HEK293 (cell line): ENCODE measurements around the gene PROK1.

Experiments
- CTCF ChIP-seq: fragments of 450-650 bp; formaldehyde crosslinking; IDR thresholded peaks from 2 replicates; pipeline ENCODE4 v1.5.1; 2016; ENCODE audit warnings: missing biosample characterization, missing genetic modification characterization
- KLF16 ChIP-seq: fragments of 450-650 bp; formaldehyde crosslinking; IDR thresholded peaks from 2 replicates; pipeline ENCODE4 v1.5.1; 2017; ENCODE audit warnings: missing biosample characterization, missing genetic modification characterization
- KLF8 ChIP-seq: fragments of 450-650 bp; formaldehyde crosslinking; IDR thresholded peaks from 2 replicates; pipeline ENCODE4 v1.5.1; 2016; ENCODE audit warnings: missing biosample characterization, missing genetic modification characterization
- MZF1 ChIP-seq: fragments of 450-650 bp; formaldehyde crosslinking; IDR thresholded peaks from 2 replicates; pipeline ENCODE4 v1.5.1; 2017; ENCODE audit warnings: missing biosample characterization, missing genetic modification characterization, borderline replicate concordance
- REPIN1 ChIP-seq: fragments of 450-650 bp; formaldehyde crosslinking; IDR thresholded peaks from 2 replicates; pipeline ENCODE4 v1.5.1; 2017; ENCODE audit warnings: missing biosample characterization, missing genetic modification characterization, low read depth
- SCRT2 ChIP-seq: fragments of 450-650 bp; formaldehyde crosslinking; IDR thresholded peaks from 2 replicates; pipeline ENCODE4 v1.5.1; 2016; ENCODE audit warnings: missing biosample characterization, missing genetic modification characterization
- SP7 ChIP-seq: fragments of 450-650 bp; formaldehyde crosslinking; IDR thresholded peaks from 2 replicates; pipeline ENCODE4 v1.5.1; 2016; ENCODE audit warnings: missing biosample characterization, missing genetic modification characterization
- ZBTB11 ChIP-seq: fragments of 450-650 bp; formaldehyde crosslinking; conservative IDR thresholded peaks from 2 replicates; pipeline ENCODE4 v1.5.1; 2016; ENCODE audit warnings: low read depth, missing biosample characterization, missing genetic modification characterization
- ZBTB17 ChIP-seq: fragments of 450-650 bp; formaldehyde crosslinking; IDR thresholded peaks from 2 replicates; pipeline ENCODE4 v1.5.1; 2016; ENCODE audit warnings: missing biosample characterization, missing genetic modification characterization
- ZBTB7A ChIP-seq: fragments of 450-650 bp; formaldehyde crosslinking; IDR thresholded peaks from 2 replicates; pipeline ENCODE4 v1.5.1; 2016; ENCODE audit warnings: low read depth, missing biosample characterization, missing genetic modification characterization
- ZBTB8A ChIP-seq: fragments of 450-650 bp; formaldehyde crosslinking; IDR thresholded peaks from 2 replicates; pipeline ENCODE4 v1.5.1; 2016; ENCODE audit warnings: missing biosample characterization, missing genetic modification characterization
- ZFP3 ChIP-seq: fragments of 450-650 bp; formaldehyde crosslinking; IDR thresholded peaks from 2 replicates; pipeline ENCODE4 v1.5.1; 2016; ENCODE audit warnings: low read depth, missing biosample characterization, missing genetic modification characterization
- ZIC2 ChIP-seq: fragments of 450-650 bp; formaldehyde crosslinking; IDR thresholded peaks from 2 replicates; pipeline ENCODE4 v1.5.1; 2016; ENCODE audit warnings: missing biosample characterization, missing genetic modification characterization
- ZNF214 ChIP-seq: fragments of 450-650 bp; formaldehyde crosslinking; IDR thresholded peaks from 2 replicates; pipeline ENCODE4 v1.5.1; 2017; ENCODE audit warnings: missing biosample characterization, mild to moderate bottlenecking, missing genetic modification characterization, borderline replicate concordance
- ZNF341 ChIP-seq: fragments of 450-650 bp; formaldehyde crosslinking; IDR thresholded peaks from 2 replicates; pipeline ENCODE4; 2016; ENCODE audit warnings: low read depth, missing biosample characterization, missing genetic modification characterization
- ZNF423 ChIP-seq: fragments of 450-650 bp; formaldehyde crosslinking; IDR thresholded peaks from 2 replicates; pipeline ENCODE4 v1.5.1; 2016; ENCODE audit warnings: missing biosample characterization, missing genetic modification characterization
- ZNF561 ChIP-seq: fragments of 450-650 bp; IDR thresholded peaks from 2 replicates; pipeline ENCODE4 v1.5.1; 2018; ENCODE audit warnings: missing biosample characterization, missing genetic modification characterization, borderline replicate concordance
- ZNF580 ChIP-seq: fragments of 450-650 bp; formaldehyde crosslinking; IDR thresholded peaks from 2 replicates; pipeline ENCODE4 v1.5.1; 2016; ENCODE audit warnings: missing biosample characterization, missing genetic modification characterization
- ZNF600 ChIP-seq: fragments of 450-650 bp; formaldehyde crosslinking; IDR thresholded peaks from 2 replicates; pipeline ENCODE4 v1.5.1; 2016; ENCODE audit warnings: missing biosample characterization, missing genetic modification characterization
- ZNF664 ChIP-seq: fragments of 450-650 bp; formaldehyde crosslinking; IDR thresholded peaks from 2 replicates; pipeline ENCODE4 v1.5.1; 2016; ENCODE audit warnings: missing biosample characterization, missing genetic modification characterization
- ZNF747 ChIP-seq: fragments of 450-650 bp; formaldehyde crosslinking; IDR thresholded peaks from 2 replicates; pipeline ENCODE4 v1.5.1; 2016; ENCODE audit warnings: missing biosample characterization, missing genetic modification characterization
- ZXDB ChIP-seq: fragments of 450-650 bp; formaldehyde crosslinking; IDR thresholded peaks from 2 replicates; pipeline ENCODE4 v1.5.1; 2016; ENCODE audit warnings: missing biosample characterization, missing genetic modification characterization
- TF ChIP-seq, protein P1 (sequence below): fragments of 450-650 bp; formaldehyde crosslinking; IDR thresholded peaks from 2 replicates; pipeline ENCODE4 v1.5.1; 2016; ENCODE audit warnings: missing biosample characterization, missing genetic modification characterization
- TF ChIP-seq, protein P2 (sequence below): fragments of 450-650 bp; formaldehyde crosslinking; IDR thresholded peaks from 2 replicates; pipeline ENCODE4 v1.5.1; 2017; ENCODE audit warnings: missing biosample characterization, missing genetic modification characterization
- TF ChIP-seq, protein P3 (sequence below): fragments of 450-650 bp; formaldehyde crosslinking; IDR thresholded peaks from 2 replicates; pipeline ENCODE4 v1.5.1; 2016; ENCODE audit warnings: missing biosample characterization, missing genetic modification characterization
- TF ChIP-seq, protein P4 (sequence below): fragments of 450-650 bp; formaldehyde crosslinking; IDR thresholded peaks from 2 replicates; pipeline ENCODE4 v1.5.1; 2016; ENCODE audit warnings: missing biosample characterization, missing genetic modification characterization

The PROK1 gene

GRCh38 chr1:110407260-110408210 is 43.4 kb upstream of the PROK1 start, which contains the start of gene LAMTOR5 (continued):
- peak; percentile 86; the same call in 1 of the 2 replicates for TF ChIP-seq ZNF580 (tag by site-specific recombination)
- no peak; the same call in 1 of the 2 replicates for TF ChIP-seq ZNF423 (tag by site-specific recombination)
- TF ChIP-seq ZNF747 (tag by site-specific recombination) = no peak
- TF ChIP-seq MZF1 (tag by site-specific recombination) = no peak
- no peak for TF ChIP-seq REPIN1 (tag by site-specific recombination)
- TF ChIP-seq ZFP3 = no peak
- TF ChIP-seq ZNF664 (tag by site-specific recombination) = 0 out of 2 replicates have a peak, but pooled peaks have one; percentile 4
- TF ChIP-seq ZNF341 (tag by site-specific recombination) = peak; percentile 85
- peak; percentile 80 for TF ChIP-seq ZNF561 (tag by site-specific recombination)
- peak; percentile 96 for TF ChIP-seq KLF8 (tag by site-specific recombination)
- TF ChIP-seq ZIC2 (tag by site-specific recombination) = peak; percentile 64
- peak; percentile 98 for TF ChIP-seq KLF16 (tag by site-specific recombination)
- TF ChIP-seq, protein P1, sequence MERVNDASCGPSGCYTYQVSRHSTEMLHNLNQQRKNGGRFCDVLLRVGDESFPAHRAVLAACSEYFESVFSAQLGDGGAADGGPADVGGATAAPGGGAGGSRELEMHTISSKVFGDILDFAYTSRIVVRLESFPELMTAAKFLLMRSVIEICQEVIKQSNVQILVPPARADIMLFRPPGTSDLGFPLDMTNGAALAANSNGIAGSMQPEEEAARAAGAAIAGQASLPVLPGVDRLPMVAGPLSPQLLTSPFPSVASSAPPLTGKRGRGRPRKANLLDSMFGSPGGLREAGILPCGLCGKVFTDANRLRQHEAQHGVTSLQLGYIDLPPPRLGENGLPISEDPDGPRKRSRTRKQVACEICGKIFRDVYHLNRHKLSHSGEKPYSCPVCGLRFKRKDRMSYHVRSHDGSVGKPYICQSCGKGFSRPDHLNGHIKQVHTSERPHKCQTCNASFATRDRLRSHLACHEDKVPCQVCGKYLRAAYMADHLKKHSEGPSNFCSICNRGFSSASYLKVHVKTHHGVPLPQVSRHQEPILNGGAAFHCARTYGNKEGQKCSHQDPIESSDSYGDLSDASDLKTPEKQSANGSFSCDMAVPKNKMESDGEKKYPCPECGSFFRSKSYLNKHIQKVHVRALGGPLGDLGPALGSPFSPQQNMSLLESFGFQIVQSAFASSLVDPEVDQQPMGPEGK = peak; percentile 85
- TF ChIP-seq CTCF = peak; percentile 57; the same call in 1 of the 2 replicates
- peak; percentile 37; the same call in 1 of the 2 replicates for TF ChIP-seq SCRT2
- TF ChIP-seq, protein P2, sequence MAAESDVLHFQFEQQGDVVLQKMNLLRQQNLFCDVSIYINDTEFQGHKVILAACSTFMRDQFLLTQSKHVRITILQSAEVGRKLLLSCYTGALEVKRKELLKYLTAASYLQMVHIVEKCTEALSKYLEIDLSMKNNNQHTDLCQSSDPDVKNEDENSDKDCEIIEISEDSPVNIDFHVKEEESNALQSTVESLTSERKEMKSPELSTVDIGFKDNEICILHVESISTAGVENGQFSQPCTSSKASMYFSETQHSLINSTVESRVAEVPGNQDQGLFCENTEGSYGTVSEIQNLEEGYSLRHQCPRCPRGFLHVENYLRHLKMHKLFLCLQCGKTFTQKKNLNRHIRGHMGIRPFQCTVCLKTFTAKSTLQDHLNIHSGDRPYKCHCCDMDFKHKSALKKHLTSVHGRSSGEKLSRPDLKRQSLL (tag by site-specific recombination) = 0 out of 2 replicates have a peak, but pooled peaks have one; percentile 36
- TF ChIP-seq ZBTB8A (tag by site-specific recombination) = peak; percentile 78
- peak; percentile 94 for TF ChIP-seq ZXDB (tag by site-specific recombination)
- peak; percentile 91 for TF ChIP-seq ZBTB11
- TF ChIP-seq, protein P3, sequence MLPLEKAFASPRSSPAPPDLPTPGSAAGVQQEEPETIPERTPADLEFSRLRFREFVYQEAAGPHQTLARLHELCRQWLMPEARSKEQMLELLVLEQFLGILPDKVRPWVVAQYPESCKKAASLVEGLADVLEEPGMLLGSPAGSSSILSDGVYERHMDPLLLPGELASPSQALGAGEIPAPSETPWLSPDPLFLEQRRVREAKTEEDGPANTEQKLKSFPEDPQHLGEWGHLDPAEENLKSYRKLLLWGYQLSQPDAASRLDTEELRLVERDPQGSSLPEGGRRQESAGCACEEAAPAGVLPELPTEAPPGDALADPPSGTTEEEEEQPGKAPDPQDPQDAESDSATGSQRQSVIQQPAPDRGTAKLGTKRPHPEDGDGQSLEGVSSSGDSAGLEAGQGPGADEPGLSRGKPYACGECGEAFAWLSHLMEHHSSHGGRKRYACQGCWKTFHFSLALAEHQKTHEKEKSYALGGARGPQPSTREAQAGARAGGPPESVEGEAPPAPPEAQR = no peak
- TF ChIP-seq, protein P4, sequence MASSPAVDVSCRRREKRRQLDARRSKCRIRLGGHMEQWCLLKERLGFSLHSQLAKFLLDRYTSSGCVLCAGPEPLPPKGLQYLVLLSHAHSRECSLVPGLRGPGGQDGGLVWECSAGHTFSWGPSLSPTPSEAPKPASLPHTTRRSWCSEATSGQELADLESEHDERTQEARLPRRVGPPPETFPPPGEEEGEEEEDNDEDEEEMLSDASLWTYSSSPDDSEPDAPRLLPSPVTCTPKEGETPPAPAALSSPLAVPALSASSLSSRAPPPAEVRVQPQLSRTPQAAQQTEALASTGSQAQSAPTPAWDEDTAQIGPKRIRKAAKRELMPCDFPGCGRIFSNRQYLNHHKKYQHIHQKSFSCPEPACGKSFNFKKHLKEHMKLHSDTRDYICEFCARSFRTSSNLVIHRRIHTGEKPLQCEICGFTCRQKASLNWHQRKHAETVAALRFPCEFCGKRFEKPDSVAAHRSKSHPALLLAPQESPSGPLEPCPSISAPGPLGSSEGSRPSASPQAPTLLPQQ (tag by site-specific recombination) = peak; percentile 84
- peak; percentile 82 for TF ChIP-seq ZBTB7A (tag by site-specific recombination)
- TF ChIP-seq SP7 (tag by site-specific recombination) = peak; percentile 89
- TF ChIP-seq ZNF214 = no peak
- peak; percentile 98 for TF ChIP-seq ZNF600 (tag by site-specific recombination)
- TF ChIP-seq ZBTB17 = peak; percentile 94
